ENCODE results near the gene DSCAM.

The DSCAM gene

GRCh38 chr21:40165773-40166070, 681.2 kb downstream of the DSCAM start:
- TF ChIP-seq CTCF (IDR thresholded peaks at IDR 0.05; ENCODE audit: low read depth, low read length): no peak
- H3K4me3 ChIP-seq (ENCODE audit: low read depth, low read length): no peak overlapping the region

- no peak for TF ChIP-seq CTCF (IDR thresholded peaks at IDR 0.05; ENCODE audit: low read depth, low read length)
- no peak overlapping the region for H3K4me3 ChIP-seq (ENCODE audit: low read depth, low read length)
Measured at GRCh38 chr21:40164905-40165772, 681.8 kb downstream of the DSCAM start.

GRCh38 chr21:40162075-40162474, 684.9 kb downstream of the DSCAM start:
- TF ChIP-seq CTCF (IDR thresholded peaks at IDR 0.05; ENCODE audit: low read depth, low read length): no peak
- no peak overlapping the region for H3K4me3 ChIP-seq (ENCODE audit: low read depth, low read length)

- H3K4me3 ChIP-seq (ENCODE audit: low read depth, low read length): no peak overlapping the region
- TF ChIP-seq CTCF (IDR thresholded peaks at IDR 0.05; ENCODE audit: low read depth, low read length): no peak
Measured at GRCh38 chr21:40160911-40161310, 686.0 kb downstream of the DSCAM start.

GRCh38 chr21:40158366-40158765, 688.6 kb downstream of the DSCAM start:
- H3K4me3 ChIP-seq (ENCODE audit: low read depth, low read length): no peak overlapping the region
- TF ChIP-seq CTCF (IDR thresholded peaks at IDR 0.05; ENCODE audit: low read depth, low read length): no peak

GRCh38 chr21:40155563-40155962, 691.4 kb downstream of the DSCAM start:
- no peak for TF ChIP-seq CTCF (IDR thresholded peaks at IDR 0.05; ENCODE audit: low read depth, low read length)
- H3K4me3 ChIP-seq (ENCODE audit: low read depth, low read length): no peak overlapping the region

- no peak overlapping the region for H3K4me3 ChIP-seq (ENCODE audit: low read depth, low read length)
- no peak for TF ChIP-seq CTCF (IDR thresholded peaks at IDR 0.05; ENCODE audit: low read depth, low read length)
Measured at GRCh38 chr21:40153351-40153750, 693.6 kb downstream of the DSCAM start.

Measured in WI38 (cell line).